CD4-positive, alpha-beta T cell treated with Interleukin-17A for 4 hours (primary cell): ENCODE measurements around the gene CGB3.
"Not testable (repeated sequence)": the region's sequence is repeated elsewhere in the genome, so short reads cannot be mapped to it uniquely, and the experiment has no call there.

Experiments
- DNase-seq: peaks from one replicate; pipeline ENCODE4 v3.0.0-alpha.2; 2020; ENCODE audit warnings: mixed read lengths

CGB3 gene

GRCh38 chr19:49042177-49042576 lies 18.0 kb upstream of the CGB3 start:
- no peak for DNase-seq

DNA sequence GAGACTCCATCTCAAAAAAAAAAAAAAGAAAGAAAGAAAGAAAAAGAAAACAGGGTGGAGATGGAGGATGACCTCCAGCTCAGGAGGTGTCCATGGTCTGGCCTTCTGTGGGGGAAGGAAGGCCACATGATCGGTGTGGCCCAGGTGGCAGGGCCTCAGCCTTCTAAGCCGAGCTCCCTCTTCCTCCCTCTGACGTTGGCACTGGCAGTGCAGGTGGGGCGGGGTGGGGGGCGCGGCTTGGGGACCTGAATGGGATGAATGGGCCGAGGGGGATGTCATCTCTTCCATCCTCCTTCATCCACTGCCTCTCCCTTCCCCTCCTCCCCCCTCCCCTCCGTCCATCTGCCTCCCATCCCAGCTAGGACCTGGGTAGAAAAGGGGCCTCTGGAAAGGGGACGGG lies 15.6 kb upstream of the CGB3 start:
- not testable (repeated sequence) for DNase-seq

DNA sequence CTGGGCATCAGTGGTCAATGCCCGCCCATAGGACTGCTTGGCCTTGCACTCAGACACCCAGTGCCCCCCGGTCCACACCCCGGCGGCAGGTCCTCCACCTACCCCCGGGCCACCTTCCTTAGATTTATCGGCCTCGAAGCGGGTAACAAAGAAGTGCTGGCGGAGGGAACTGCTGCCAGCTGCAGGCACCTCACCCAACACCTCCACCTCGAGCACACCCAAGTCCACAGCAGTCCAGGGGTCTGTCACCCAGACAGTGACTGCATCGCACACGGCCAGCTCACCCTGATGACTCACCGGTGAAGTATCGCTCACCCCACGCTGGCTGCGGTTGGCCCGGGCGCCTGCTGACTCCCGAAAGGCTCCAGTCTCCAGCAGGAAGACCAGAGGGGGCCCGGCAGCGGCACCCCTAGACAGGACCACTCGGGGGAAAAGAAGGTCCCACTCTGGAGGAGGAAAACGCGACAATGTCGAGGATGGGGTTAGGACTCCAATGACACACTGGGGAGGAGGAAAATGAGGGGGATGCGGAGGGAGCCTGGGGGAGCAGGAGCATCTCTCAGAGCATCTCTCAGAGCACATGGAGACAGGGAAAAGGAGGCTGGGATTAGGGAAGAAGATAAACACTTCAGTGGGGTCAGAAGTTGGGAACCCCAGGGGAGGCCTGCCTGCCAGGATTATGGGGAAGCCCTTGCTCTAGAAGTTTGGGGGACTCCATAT lies 14.6 kb upstream of the CGB3 start:
- DNase-seq = not testable (repeated sequence)

- not testable (repeated sequence) for DNase-seq
These were observed 14.0 kb upstream of the CGB3 start for GRCh38 chr19:49038111-49038510.

DNA sequence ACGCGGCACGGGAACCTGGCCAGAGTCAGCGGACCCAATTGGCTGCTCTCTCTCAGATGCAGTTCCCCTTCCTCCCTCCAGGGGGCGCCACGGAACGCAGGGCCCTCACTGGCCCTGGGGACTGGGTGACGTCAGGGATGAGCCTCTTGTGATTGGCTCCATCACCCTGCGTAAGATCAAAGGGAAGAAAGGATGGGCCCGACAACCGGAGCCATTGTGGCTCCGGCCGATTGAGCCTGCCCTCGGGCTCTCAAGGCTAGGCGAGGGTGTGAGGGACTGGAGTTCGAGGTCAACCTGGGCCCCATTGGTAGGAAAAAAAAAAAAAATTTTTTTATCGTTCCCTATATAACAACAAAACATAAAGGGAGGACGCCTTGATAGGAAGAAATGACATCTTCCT lies 12.7 kb upstream of the CGB3 start, which contains the start of gene CGB1:
CGB1 (minus strand) TSS at position 81 of the 400 bp plus-strand sequence. CDS start 184 bp downstream, outside the sequence.
- not testable (repeated sequence) for DNase-seq

DNA sequence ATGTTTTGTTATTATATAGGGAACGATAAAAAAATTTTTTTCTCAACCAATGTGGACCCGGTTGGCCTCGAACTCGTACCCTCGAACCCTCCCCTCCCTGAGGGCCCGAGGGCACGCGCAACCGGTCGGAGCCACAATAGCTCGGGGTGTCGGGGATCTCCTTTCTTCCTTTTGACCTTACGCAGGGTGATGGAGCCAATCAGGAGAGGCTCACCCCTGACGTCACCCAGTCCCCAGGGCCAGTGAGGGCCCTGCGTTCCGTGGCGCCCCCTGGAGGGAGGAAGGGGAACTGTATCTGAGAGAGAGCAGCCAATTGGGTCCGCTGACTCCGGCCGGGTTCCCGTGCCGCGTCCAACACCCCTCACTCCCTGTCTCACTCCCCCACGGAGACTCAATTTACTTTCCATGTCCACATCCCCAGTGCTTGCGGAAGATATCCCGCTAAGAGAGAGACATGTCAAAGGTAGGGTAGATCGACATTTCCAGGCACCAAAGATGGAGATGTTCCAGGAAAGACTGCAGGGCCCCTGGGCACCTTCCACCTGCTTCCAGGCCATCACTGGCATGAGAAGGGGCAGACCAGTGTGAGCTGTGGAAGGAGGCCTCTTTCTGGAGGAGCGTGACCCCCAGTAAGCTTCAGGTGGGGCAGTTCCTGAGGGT lies 7.6 kb upstream of the CGB3 start, which contains the start of gene CGB2:
CGB2 (plus strand) TSS at position 249 of the 660 bp plus-strand sequence; CDS start at position 455, 206 bp downstream.
- peak; percentile 43 for DNase-seq

GRCh38 chr19:49030323-49030722 lies 6.2 kb upstream of the CGB3 start:
- DNase-seq = not testable (repeated sequence)

- DNase-seq = not testable (repeated sequence)
These were observed 5.6 kb upstream of the CGB3 start for GRCh38 chr19:49029749-49030148.

DNA sequence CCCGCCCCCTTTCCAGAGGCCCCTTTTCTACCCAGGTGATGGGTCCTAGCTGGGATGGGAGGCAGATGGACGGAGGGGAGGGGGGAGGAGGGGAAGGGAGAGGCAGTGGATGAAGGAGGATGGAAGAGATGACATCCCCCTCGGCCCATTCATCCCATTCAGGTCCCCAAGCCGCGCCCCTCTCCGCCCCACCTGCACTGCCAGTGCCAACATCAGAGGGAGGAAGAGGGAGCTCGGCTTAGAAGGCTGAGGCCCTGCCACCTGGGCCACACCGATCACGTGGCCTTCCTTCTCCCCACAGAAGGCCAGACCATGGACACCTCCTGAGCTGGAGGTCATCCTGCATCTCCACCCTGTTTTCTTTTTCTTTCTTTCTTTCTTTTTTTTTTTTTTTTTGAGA lies 4.6 kb upstream of the CGB3 start:
- not testable (repeated sequence) for DNase-seq

DNA sequence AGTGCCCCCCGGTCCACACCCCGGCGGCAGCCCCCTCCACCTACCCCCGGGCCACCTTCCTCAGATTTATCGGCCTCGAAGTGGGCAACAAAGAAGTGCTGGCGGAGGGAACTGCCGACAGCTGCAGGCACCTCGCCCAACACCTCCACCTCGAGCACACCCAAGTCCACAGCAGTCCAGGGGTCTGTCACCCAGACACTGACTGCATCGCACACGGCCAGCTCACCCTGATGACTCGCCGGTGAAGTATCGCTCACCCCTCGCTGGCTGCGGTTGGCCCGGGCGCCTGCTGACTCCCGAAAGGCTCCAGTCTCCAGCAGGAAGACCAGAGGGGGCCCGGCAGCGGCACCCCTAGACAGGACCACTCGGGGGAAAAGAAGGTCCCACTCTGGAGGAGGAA lies 1.5 kb upstream of the CGB3 start:
- not testable (repeated sequence) for DNase-seq

- not testable (repeated sequence) for DNase-seq
These were observed 955 bp upstream of the CGB3 start for GRCh38 chr19:49025088-49025487.

- no peak for DNase-seq
These were observed 2.0 kb downstream of the CGB3 start for GRCh38 chr19:49022116-49022515.

GRCh38 chr19:49020931-49021895 lies 2.9 kb downstream of the CGB3 start:
- DNase-seq = no peak

DNA sequence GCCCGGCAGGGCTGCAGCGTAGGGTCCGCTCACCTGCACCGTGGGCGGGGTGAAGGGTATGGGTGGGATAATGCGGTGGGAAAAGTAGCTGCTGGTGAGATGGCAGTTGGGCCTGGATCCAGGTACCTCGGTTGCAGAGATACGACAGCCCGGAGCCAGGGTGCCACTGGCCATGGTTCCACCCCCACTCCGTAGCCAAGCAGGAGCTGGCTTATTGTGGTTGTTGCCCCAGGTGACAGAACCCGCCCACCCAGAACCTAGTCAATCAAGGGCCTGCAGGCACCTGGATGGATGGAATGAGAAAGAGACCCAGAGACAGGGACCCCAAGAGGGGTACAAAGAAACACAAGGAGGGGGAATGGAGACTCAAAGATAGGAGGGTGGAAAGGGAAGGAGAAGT lies 3.8 kb downstream of the CGB3 start:
- DNase-seq = no peak

- DNase-seq = peak; percentile 83
These were observed 4.7 kb downstream of the CGB3 start for GRCh38 chr19:49019242-49019932.

GRCh38 chr19:49018388-49019241 lies 5.5 kb downstream of the CGB3 start:
- DNase-seq = peak; percentile 47

DNA sequence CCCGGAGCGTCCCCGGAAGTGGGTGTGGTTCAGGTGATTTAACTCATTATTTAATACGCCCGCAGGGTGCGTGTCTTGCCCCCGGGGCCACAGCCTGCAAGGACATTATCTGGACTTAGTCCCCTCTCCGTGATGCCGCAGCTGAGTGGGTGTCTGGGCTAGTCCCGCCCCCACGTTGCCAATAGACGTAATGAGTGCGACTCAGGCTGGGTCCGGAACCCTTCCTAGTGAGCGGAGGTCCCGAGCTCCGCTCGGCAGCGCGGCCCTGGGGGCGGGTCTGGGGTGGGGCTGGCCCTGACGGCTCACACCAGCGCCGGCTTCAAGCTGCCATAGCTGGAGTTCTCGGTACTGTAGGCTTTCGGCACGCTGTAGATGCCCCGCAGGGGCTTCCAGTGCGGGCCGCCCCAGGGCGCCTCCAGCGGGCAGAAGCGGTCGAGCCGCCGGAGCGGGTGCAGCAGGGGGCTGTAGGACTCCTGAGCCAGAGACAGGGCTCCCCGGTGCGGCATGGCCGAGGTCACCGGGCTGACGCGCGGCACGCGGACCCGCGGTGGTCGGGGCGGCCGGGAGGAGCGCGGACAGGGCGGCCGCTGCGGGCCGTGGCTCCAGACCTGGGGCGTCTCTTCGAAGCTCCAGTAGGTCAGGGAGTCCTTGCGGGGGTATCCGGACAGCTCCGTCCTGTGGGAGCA lies 6.3 kb downstream of the CGB3 start:
- DNase-seq = peak; percentile 71

- no peak for DNase-seq
These were observed 7.0 kb downstream of the CGB3 start, which contains the start of gene LHB for GRCh38 chr19:49017041-49017665. Gene LHB, minus strand, starts transcription at chr19:49017091. Its CDS starts 10 bp downstream, at chr19:49017081.

GRCh38 chr19:49016067-49016839 lies 7.9 kb downstream of the CGB3 start:
- DNase-seq = no peak
